Spleen (tissue), 11 donors: Measurements from ENCODE around the gene LSS. TPM values are rescaled to one million over a fixed set of nuclear protein-coding genes. Genes with fewer than 3 reads are reported as not detected.

ENCODE experiments used
- DNase-seq: peaks from one replicate; pipeline ENCODE4 v3.0.0-alpha.2; 2020
- H3K27ac ChIP-seq, 8 donors: fragments of 200-600 bp; sonication (generic) in 7 of 8; 1 replicate in 4 of 8; 2 replicates in 4 of 8; pipeline versions ENCODE4 v1.5.0 to v1.8.0; 2016 to 2021; ENCODE audit warnings: inconsistent platforms in 4 of 8, mild to moderate bottlenecking in 4 of 8, moderate library complexity in 1 of 8
- H3K27me3 ChIP-seq, 7 donors: fragments of 200-600 bp; sonication (generic) in 6 of 7; replicated peaks in 1 of 7; 1 replicate in 4 of 7; 2 replicates in 3 of 7; pipeline versions ENCODE4 v1.5.0 to v1.8.0; 2016 to 2021; ENCODE audit warnings: inconsistent platforms in 3 of 7, mild to moderate bottlenecking in 1 of 7
- H3K36me3 ChIP-seq, 6 donors: fragments of 200-600 bp; sonication (generic) in 5 of 6; 1 replicate in 4 of 6; 2 replicates in 2 of 6; pipeline versions ENCODE4 v1.5.0 to v1.8.0; 2016 to 2021; ENCODE audit warnings: inconsistent platforms in 2 of 6
- H3K4me1 ChIP-seq, 6 donors: fragments of 200-600 bp; sonication (generic) in 5 of 6; 1 replicate in 3 of 6; 2 replicates in 3 of 6; pipeline versions ENCODE4 v1.5.0 to v1.8.0; 2016 to 2021; ENCODE audit warnings: inconsistent platforms in 3 of 6
- H3K4me3 ChIP-seq, 8 donors: fragments of 200-600 bp; sonication (generic) in 7 of 8; 1 replicate in 4 of 8; 2 replicates in 4 of 8; pipeline versions ENCODE4 v1.5.0 to v1.8.0; 2016 to 2021; ENCODE audit warnings: inconsistent platforms in 4 of 8, mild to moderate bottlenecking in 4 of 8, moderate library complexity in 2 of 8
- H3K9me3 ChIP-seq, 8 donors: fragments of 200-600 bp; sonication (generic) in 7 of 8; 1 replicate in 4 of 8; 2 replicates in 4 of 8; pipeline versions ENCODE4 v1.5.0 to v1.8.0; 2016 to 2021; ENCODE audit warnings: inconsistent platforms in 4 of 8
- POLR2A ChIP-seq, 3 donors: fragments of 450-650 bp; IDR thresholded peaks; one replicate each; pipeline ENCODE4 v1.5.1; 2017; ENCODE audit warnings: antibody characterized with exemption in 3 of 3, mild to moderate bottlenecking in 1 of 3
- POLR2AphosphoS5 ChIP-seq, 3 donors: sonication (generic); formaldehyde crosslinking; IDR thresholded peaks; one replicate each; pipeline ENCODE4 v1.5.1; 2017; ENCODE audit warnings: antibody characterized with exemption in 3 of 3
- WGBS, 5 donors: extraction: QIAGEN DNeasy Blood & Tissue Kit in 3 of 5; methylation state at CpG; one replicate each; pipeline versions ENCODE4 v1.1.5 to v1.1.7; 2013 to 2018; 5-methylcytosine and 5-hydroxymethylcytosine counted together
- intact Hi-C: fragments of 100-400 bp; cut with DNase I; formaldehyde crosslinking; loops from one replicate; pipeline ENCODE4 v1.15.0; 2023; ENCODE audit warnings: low total_unique reads
- polyA plus RNA-seq, 3 donors: library from polyadenylated mRNA; stranded (reverse); fragments of 200-250 nt; gene quantifications; one replicate each; pipeline ENCODE4 v1.2.1, GENCODE V29; 2013
- total RNA-seq, 7 donors: library from RNA; depleted of rRNA in 3 of 7; stranded (reverse); fragments of >200 nt in 3 of 7; fragmentation: NEBNext Ultra II Directional in 4 of 7; extraction: Animal tissue kit (Norgen Biotek cat#: 25700) in 4 of 7; gene quantifications; one replicate each; pipeline versions ENCODE4 v1.1.0 to v1.2.1, GENCODE V29; 2016 to 2021
- TF ChIP-seq, protein P1 (sequence below), 11 experiments: fragments of 200-600 bp in 7 of 11; fragments of 450-650 bp in 4 of 11; sonication (generic) in 4 of 11; IDR thresholded peaks in 8 of 11; conservative IDR thresholded peaks in 3 of 11; 1 replicate in 7 of 11; 2 replicates in 4 of 11; pipeline versions ENCODE4 v1.4.0 to v1.8.0; 2016 to 2021; ENCODE audit warnings: antibody characterized with exemption in 11 of 11, inconsistent platforms in 4 of 11, mild to moderate bottlenecking in 1 of 11
- donor health status: healthy with polysubstance abuse.
- donor health status: DM: no; HTN: no; CAD: no; lungs with moderate emphysema.
- donor health status: DM: no; HTN: no; CAD: no.
- donor health status: Bipolar disorder and iron deficiency.
- donor health status: healthy.
- donor health status: DM: no; HTN: no; CAD: no.
- donor health status: DM: yes; HTN: yes; CAD: no.

Gene LSS
- total and polyA plus RNA-seq, 10 donors: 6.3 to 31.2 (median 24.5) TPM

DNA sequence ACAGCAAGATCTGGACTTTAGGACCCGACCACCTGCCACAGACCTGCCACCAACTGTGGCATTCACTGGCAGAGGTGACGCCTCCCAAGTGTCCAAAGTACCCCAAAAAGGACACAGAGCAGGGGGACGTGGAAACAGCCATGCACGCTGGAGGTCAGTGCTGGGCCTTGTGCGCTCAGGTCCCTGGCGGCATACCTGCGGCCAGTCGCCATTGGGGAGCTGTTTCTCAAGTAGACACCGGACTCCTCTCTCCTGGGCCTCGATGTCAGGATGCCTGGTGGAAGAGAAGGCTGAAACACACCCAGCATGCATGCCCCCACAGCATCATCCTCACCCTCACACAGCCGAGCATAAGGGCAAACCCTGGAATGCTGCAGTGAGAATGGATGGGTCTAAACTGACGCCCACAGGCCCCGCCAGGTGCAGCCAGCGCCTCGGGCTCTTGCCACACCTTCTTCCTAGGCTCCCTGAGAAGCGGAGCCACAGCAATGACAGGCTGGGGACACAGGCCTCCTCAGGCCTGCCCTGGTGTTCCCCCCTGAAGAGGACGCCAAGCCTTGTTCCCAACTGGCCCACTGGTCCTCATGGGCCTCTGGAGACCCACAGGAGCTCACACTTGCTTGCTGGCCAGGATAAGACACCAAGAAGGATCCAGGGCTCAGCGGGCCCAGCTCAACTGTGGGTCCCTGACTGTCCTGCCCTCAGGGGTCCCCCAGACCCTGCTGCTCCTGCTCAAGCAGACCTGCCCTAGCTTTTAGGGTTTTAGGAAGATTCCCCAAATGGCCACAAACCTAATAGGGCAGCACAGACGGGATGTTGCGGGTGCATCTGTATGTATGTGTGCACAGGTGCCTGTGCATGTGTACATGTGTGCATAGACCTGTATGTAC, 36.6 kb downstream of the LSS start:
- intact Hi-C loops: no loop called here
- no peaks in the 10 kb centered on the region for H3K27me3 ChIP-seq
- H3K27ac ChIP-seq: no peak overlapping the region
- WGBS, 5 donors: 89 to 98% (median 97%) methylated on average over 10 to 20 of the region's 20 CpGs
- TF ChIP-seq, protein P1, sequence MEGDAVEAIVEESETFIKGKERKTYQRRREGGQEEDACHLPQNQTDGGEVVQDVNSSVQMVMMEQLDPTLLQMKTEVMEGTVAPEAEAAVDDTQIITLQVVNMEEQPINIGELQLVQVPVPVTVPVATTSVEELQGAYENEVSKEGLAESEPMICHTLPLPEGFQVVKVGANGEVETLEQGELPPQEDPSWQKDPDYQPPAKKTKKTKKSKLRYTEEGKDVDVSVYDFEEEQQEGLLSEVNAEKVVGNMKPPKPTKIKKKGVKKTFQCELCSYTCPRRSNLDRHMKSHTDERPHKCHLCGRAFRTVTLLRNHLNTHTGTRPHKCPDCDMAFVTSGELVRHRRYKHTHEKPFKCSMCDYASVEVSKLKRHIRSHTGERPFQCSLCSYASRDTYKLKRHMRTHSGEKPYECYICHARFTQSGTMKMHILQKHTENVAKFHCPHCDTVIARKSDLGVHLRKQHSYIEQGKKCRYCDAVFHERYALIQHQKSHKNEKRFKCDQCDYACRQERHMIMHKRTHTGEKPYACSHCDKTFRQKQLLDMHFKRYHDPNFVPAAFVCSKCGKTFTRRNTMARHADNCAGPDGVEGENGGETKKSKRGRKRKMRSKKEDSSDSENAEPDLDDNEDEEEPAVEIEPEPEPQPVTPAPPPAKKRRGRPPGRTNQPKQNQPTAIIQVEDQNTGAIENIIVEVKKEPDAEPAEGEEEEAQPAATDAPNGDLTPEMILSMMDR (IDR thresholded peaks at IDR 0.05 in 8 of 11, conservative IDR thresholded peaks at IDR 0.05 in 3 of 11): no peak
- TF ChIP-seq POLR2AphosphoS5 (IDR thresholded peaks at IDR 0.05) (no peak), POLR2A (IDR thresholded peaks at IDR 0.05) (no peak)
- no peak for DNase-seq
- H3K4me1 ChIP-seq: peaks cover 0 to 7% (median 0%) of the 10 kb centered on the region in 6 donors
- H3K36me3 ChIP-seq: peaks cover 0 to 77% (median 38%) of the 10 kb centered on the region in 6 donors
- no peaks in the 10 kb centered on the region for H3K9me3 ChIP-seq
- no peak overlapping the region for H3K4me3 ChIP-seq

DNA sequence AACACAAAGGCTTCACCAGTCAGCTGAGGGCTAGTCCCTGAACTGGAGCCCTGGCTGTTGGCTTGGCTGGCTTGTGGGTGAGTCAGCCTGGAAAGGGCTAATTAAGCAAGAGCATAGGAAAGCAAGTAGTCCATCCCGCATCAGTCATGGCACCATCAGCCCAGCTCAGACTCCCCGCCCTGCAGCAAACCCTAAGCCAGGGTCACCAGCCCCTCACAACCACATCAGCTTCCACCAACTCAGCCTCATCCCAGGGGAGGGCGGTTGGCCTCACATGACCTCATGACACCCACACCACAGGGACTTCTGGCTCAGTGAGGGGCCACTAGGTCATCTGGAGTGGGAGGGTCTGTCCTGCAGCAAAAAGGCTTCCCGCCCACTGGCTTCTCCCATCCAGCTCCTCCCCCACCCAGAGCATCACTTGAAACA, 37.3 kb downstream of the LSS start:
- no peak for DNase-seq
- peaks cover 0 to 70% (median 32%) of the 10 kb centered on the region in 6 donors for H3K36me3 ChIP-seq
- TF ChIP-seq, protein P1 (IDR thresholded peaks at IDR 0.05 in 8 of 11, conservative IDR thresholded peaks at IDR 0.05 in 3 of 11): no peak
- no peak for TF ChIP-seq POLR2A (IDR thresholded peaks at IDR 0.05)
- TF ChIP-seq POLR2AphosphoS5 (IDR thresholded peaks at IDR 0.05): no peak
- H3K4me3 ChIP-seq: no peak overlapping the region
- no peaks in the 10 kb centered on the region for H3K9me3 ChIP-seq
- no peaks in the 10 kb centered on the region for H3K27me3 ChIP-seq
- peaks cover 0 to 7% (median 0%) of the 10 kb centered on the region in 6 donors for H3K4me1 ChIP-seq
- intact Hi-C loops: no loop called here
- 89 to 96% (median 94%) methylated on average over 4 of the region's 4 CpGs for WGBS, 5 donors
- no peak overlapping the region for H3K27ac ChIP-seq

- no peak overlapping the region for H3K27ac ChIP-seq
Observed at GRCh38 chr21:46190491-46191131, 38.0 kb downstream of the LSS start.

More at GRCh38 chr21:46190491-46191131, 38.0 kb downstream of the LSS start:
- no peak for TF ChIP-seq POLR2AphosphoS5 (IDR thresholded peaks at IDR 0.05)
- TF ChIP-seq, protein P1 (IDR thresholded peaks at IDR 0.05 in 8 of 11, conservative IDR thresholded peaks at IDR 0.05 in 3 of 11): no peak
- no peak for TF ChIP-seq POLR2A (IDR thresholded peaks at IDR 0.05)
- Histone ChIP-seq H3K27me3 (no peaks in the 10 kb centered on the region), H3K36me3 (peaks cover 0 to 64% (median 26%) of the 10 kb centered on the region in 6 donors), H3K4me3 (no peak overlapping the region), H3K4me1 (peaks cover 0 to 10% (median 0%) of the 10 kb centered on the region in 6 donors), H3K9me3 (no peaks in the 10 kb centered on the region)
- WGBS, 5 donors: 92 to 97% (median 94%) methylated on average over 11 to 15 of the region's 15 CpGs
- DNase-seq: no peak
- intact Hi-C loops: no loop called here
